GM12878 (cell line): Measurements from ENCODE around the gene VPS18. TPM values are rescaled to one million over a fixed set of nuclear protein-coding genes. Genes with fewer than 3 reads are reported as not detected.

Experiments
- CHD1 ChIP-seq: IDR thresholded peaks from 2 replicates; pipeline ENCODE4 v1.6.1; 2012; ENCODE audit warnings: low read depth, low read length, improper control_type of control experiment
- CREM ChIP-seq: IDR thresholded peaks from 2 replicates; pipeline ENCODE4 v1.6.1; 2014; ENCODE audit warnings: antibody characterized with exemption, low read depth
- EED ChIP-seq: sonication (generic); IDR thresholded peaks from 2 replicates; pipeline ENCODE4 v1.6.1; 2016; ENCODE audit warnings: antibody characterized with exemption, low read depth
- ETV6 ChIP-seq, 2 experiments: fragments of 450-650 bp in 1 of 2; IDR thresholded peaks in 1 of 2; conservative IDR thresholded peaks in 1 of 2; 2 replicates each; pipeline ENCODE4 v1.6.1; 2014; ENCODE audit warnings: antibody characterized with exemption in 1 of 2, borderline replicate concordance in 1 of 2, low read depth in 1 of 2, mild to moderate bottlenecking in 1 of 2, moderate library complexity in 1 of 2
- EZH2 ChIP-seq: IDR thresholded peaks from 2 replicates; pipeline ENCODE4 v1.6.1; 2012; ENCODE audit warnings: low read depth, mild to moderate bottlenecking, control low read depth, inconsistent platforms, low read length, borderline replicate concordance; ENCODE audit not compliant: control insufficient read depth
- IRF4 ChIP-seq: IDR thresholded peaks from 2 replicates; pipeline ENCODE4 v1.6.1; 2011; ENCODE audit warnings: low read depth, low read length
- KAT2A ChIP-seq: conservative IDR thresholded peaks from 2 replicates; pipeline ENCODE4 v1.6.1; 2011; ENCODE audit warnings: low read depth, low read length; ENCODE audit not compliant: control insufficient read depth
- MYB ChIP-seq: fragments of 150-350 bp; IDR thresholded peaks from 2 replicates; pipeline ENCODE4 v1.6.1; 2014; ENCODE audit warnings: mild to moderate bottlenecking, low read depth, low read length, borderline replicate concordance
- NFYA ChIP-seq: IDR thresholded peaks from 2 replicates; pipeline ENCODE4 v1.6.1; 2011; ENCODE audit warnings: low read depth, mild to moderate bottlenecking, low read length, improper control_type of control experiment, borderline replicate concordance
- NR2F1 ChIP-seq: fragments of 450-650 bp; conservative IDR thresholded peaks from 2 replicates; pipeline ENCODE4 v1.6.1; 2017; ENCODE audit warnings: mild to moderate bottlenecking
- SUPT20H ChIP-seq: IDR thresholded peaks from 2 replicates; pipeline ENCODE4 v1.6.1; 2011; ENCODE audit warnings: low read depth, mild to moderate bottlenecking, low read length, moderate library complexity, borderline replicate concordance; ENCODE audit not compliant: control insufficient read depth
- TCF12 ChIP-seq: IDR thresholded peaks from 2 replicates; pipeline ENCODE4 v1.6.1; 2011; ENCODE audit warnings: low read depth, mild to moderate bottlenecking, low read length
- TCF7 ChIP-seq: IDR thresholded peaks from 2 replicates; pipeline ENCODE4 v1.6.1; 2014; ENCODE audit warnings: antibody characterized with exemption, borderline replicate concordance
- ZNF274 ChIP-seq: IDR thresholded peaks from one replicate; pipeline ENCODE4 v1.8.0; 2011; ENCODE audit not compliant: insufficient read length, insufficient read depth
- polyA plus RNA-seq, 11 experiments: library from polyadenylated mRNA; depleted of rRNA in 4 of 11; unstranded in 6 of 11; stranded (reverse) in 5 of 11; fragments of >200 nt; fragmentation: Nextera tagmentation in 4 of 11; fragmentation: Illumina TruSeq in 1 of 11; extraction: Ambion mirVana in 4 of 11; extraction: Trizol in 1 of 11; gene quantifications; 1 replicate in 1 of 11; 2 replicates in 10 of 11; pipeline versions ENCODE4 v1.2.1 to v1.2.3, GENCODE V29; 2011 to 2016; ENCODE audit warnings: inconsistent platforms in 2 of 11, missing spikeins in 2 of 11, low read depth in 1 of 11
- total RNA-seq, 4 experiments: library from RNA; depleted of rRNA in 3 of 4; stranded (reverse); fragments of >200 nt in 3 of 4; fragmentation: Illumina TruSeq in 1 of 4; extraction: Trizol in 1 of 4; gene quantifications; 2 replicates each; pipeline versions ENCODE4 v1.2.1 to v1.2.3, GENCODE V29; 2013 to 2021
- TF ChIP-seq, protein P1 (sequence below): fragments of 450-650 bp; IDR thresholded peaks from 2 replicates; pipeline ENCODE4 v1.6.1; 2018; ENCODE audit warnings: mild to moderate bottlenecking, low read depth, moderate library complexity; ENCODE audit not compliant: partially characterized antibody
- TF ChIP-seq, protein P2 (sequence below): IDR thresholded peaks from 2 replicates; pipeline ENCODE4 v1.6.1; 2012; ENCODE audit warnings: low read depth, low read length, improper control_type of control experiment
- TF ChIP-seq, protein P3 (sequence below): fragments of 450-650 bp; IDR thresholded peaks from 2 replicates; pipeline ENCODE4 v1.6.1; 2016; ENCODE audit warnings: mild to moderate bottlenecking
- TF ChIP-seq, protein P4 (sequence below): IDR thresholded peaks from 2 replicates; pipeline ENCODE4 v1.6.1; 2012; ENCODE audit warnings: improper control_type of control experiment, low read depth, low read length; ENCODE audit not compliant: insufficient replicate concordance

The VPS18 gene
- total and polyA plus RNA-seq, 10 of the 15 experiments (the other 5 are each of a cell fraction or from before 2014, with no cell fraction given) = 0.71 to 20.4 (median 10.6) TPM

DNA sequence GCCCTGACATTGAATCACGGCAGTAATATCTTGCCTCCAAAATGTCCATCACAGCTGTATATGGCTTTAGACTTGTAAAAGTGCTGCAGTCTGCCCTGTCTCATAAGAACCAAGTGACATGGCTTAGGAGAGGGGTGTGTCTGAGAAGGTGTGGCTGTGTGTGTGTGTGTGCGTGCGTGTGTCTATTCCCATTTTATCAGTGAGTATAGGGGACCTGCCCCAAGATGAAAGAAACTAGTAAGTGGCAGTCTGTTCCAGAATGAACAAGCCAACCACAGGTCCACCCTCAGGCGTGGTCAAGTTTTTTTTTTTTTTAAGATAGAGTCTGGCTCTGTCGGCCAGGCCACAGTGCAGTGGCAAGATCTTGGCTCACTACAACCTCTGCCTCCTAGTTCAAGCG is 14.6 kb upstream of the VPS18 start (continued):
- TF ChIP-seq CREM (peak; percentile 25; the same call in 1 of the 2 replicates), KAT2A (no peak), TCF12 (no peak), MYB (no peak), EED (peak; percentile 57; the same call in 1 of the 2 replicates), NFYA (no peak), IRF4 (0 out of 2 replicates have a peak, but pooled peaks have one; percentile 16), TCF7 (peak; percentile 93), CHD1 (no peak), EZH2 (no peak), NR2F1 (no peak), ZNF274 (no peak), SUPT20H (no peak), ETV6 (conservative IDR thresholded peaks at IDR 0.05 in 1 of 2, IDR thresholded peaks at IDR 0.05 in 1 of 2; ENCODE audit: borderline replicate concordance in 1 of 2, low read depth in 1 of 2) (no peak)
- TF ChIP-seq, protein P1, sequence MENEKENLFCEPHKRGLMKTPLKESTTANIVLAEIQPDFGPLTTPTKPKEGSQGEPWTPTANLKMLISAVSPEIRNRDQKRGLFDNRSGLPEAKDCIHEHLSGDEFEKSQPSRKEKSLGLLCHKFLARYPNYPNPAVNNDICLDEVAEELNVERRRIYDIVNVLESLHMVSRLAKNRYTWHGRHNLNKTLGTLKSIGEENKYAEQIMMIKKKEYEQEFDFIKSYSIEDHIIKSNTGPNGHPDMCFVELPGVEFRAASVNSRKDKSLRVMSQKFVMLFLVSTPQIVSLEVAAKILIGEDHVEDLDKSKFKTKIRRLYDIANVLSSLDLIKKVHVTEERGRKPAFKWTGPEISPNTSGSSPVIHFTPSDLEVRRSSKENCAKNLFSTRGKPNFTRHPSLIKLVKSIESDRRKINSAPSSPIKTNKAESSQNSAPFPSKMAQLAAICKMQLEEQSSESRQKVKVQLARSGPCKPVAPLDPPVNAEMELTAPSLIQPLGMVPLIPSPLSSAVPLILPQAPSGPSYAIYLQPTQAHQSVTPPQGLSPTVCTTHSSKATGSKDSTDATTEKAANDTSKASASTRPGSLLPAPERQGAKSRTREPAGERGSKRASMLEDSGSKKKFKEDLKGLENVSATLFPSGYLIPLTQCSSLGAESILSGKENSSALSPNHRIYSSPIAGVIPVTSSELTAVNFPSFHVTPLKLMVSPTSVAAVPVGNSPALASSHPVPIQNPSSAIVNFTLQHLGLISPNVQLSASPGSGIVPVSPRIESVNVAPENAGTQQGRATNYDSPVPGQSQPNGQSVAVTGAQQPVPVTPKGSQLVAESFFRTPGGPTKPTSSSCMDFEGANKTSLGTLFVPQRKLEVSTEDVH = no peak
- TF ChIP-seq, protein P2, sequence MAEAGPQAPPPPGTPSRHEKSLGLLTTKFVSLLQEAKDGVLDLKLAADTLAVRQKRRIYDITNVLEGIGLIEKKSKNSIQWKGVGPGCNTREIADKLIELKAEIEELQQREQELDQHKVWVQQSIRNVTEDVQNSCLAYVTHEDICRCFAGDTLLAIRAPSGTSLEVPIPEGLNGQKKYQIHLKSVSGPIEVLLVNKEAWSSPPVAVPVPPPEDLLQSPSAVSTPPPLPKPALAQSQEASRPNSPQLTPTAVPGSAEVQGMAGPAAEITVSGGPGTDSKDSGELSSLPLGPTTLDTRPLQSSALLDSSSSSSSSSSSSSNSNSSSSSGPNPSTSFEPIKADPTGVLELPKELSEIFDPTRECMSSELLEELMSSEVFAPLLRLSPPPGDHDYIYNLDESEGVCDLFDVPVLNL = no peak
- TF ChIP-seq, protein P3, sequence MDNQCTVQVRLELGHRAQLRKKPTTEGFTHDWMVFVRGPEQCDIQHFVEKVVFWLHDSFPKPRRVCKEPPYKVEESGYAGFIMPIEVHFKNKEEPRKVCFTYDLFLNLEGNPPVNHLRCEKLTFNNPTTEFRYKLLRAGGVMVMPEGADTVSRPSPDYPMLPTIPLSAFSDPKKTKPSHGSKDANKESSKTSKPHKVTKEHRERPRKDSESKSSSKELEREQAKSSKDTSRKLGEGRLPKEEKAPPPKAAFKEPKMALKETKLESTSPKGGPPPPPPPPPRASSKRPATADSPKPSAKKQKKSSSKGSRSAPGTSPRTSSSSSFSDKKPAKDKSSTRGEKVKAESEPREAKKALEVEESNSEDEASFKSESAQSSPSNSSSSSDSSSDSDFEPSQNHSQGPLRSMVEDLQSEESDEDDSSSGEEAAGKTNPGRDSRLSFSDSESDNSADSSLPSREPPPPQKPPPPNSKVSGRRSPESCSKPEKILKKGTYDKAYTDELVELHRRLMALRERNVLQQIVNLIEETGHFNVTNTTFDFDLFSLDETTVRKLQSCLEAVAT = peak; percentile 31; the same call in 1 of the 2 replicates
- TF ChIP-seq, protein P4, sequence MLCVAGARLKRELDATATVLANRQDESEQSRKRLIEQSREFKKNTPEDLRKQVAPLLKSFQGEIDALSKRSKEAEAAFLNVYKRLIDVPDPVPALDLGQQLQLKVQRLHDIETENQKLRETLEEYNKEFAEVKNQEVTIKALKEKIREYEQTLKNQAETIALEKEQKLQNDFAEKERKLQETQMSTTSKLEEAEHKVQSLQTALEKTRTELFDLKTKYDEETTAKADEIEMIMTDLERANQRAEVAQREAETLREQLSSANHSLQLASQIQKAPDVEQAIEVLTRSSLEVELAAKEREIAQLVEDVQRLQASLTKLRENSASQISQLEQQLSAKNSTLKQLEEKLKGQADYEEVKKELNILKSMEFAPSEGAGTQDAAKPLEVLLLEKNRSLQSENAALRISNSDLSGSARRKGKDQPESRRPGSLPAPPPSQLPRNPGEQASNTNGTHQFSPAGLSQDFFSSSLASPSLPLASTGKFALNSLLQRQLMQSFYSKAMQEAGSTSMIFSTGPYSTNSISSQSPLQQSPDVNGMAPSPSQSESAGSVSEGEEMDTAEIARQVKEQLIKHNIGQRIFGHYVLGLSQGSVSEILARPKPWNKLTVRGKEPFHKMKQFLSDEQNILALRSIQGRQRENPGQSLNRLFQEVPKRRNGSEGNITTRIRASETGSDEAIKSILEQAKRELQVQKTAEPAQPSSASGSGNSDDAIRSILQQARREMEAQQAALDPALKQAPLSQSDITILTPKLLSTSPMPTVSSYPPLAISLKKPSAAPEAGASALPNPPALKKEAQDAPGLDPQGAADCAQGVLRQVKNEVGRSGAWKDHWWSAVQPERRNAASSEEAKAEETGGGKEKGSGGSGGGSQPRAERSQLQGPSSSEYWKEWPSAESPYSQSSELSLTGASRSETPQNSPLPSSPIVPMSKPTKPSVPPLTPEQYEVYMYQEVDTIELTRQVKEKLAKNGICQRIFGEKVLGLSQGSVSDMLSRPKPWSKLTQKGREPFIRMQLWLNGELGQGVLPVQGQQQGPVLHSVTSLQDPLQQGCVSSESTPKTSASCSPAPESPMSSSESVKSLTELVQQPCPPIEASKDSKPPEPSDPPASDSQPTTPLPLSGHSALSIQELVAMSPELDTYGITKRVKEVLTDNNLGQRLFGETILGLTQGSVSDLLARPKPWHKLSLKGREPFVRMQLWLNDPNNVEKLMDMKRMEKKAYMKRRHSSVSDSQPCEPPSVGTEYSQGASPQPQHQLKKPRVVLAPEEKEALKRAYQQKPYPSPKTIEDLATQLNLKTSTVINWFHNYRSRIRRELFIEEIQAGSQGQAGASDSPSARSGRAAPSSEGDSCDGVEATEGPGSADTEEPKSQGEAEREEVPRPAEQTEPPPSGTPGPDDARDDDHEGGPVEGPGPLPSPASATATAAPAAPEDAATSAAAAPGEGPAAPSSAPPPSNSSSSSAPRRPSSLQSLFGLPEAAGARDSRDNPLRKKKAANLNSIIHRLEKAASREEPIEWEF = no peak
